Dedifferentiated amniotic fluid mesenchymal stem cell (primary cell): Measurements from ENCODE around the gene GID4.
A peak's percentile ranks its signal among the peaks of the same experiment; 100 is the strongest.
"Not testable (repeated sequence)": the region's sequence is repeated elsewhere in the genome, so short reads cannot be mapped to it uniquely, and the experiment has no call there.

Source experiments
- DNase-seq: peaks from one replicate; pipeline ENCODE4 v3.0.0-alpha.2; 2016; ENCODE audit errors: extremely low spot score

GID4 gene

DNA sequence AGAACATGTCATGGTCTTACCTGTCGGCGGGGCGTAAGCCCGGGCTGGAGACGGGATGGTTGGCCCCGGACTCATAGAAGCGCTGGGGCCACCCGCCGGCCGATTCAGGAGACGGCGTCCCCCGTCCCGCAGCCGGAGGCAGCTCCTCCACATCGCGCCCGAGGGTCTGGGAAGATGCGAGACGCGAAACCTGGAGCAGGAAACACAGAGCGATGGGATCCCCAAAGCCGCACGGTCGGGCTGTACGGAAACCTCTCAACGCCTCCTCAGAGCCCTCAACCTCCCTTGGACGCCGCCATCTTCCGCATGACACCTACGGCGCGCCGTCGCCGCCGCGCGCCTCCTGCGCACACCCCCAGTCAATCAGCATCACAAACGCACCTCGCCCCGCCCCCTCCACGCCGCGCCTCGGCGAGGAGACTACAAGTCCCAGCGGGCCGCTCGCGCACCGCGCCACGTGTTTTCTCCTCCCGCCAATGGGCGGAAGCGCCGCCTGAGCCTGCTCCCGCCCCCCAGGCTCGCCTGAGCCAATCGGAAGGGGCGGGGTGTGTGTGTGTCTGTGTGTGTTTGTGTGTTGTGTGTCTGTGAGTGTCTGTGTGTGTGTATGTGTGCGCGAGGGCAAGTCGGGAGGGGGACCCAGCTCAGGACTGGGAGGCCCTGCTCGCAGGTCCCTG lies at the start of gene GID4, which contains the start of gene ATPAF2:
TSS of gene GID4 (plus strand) at position 548 of the 674 bp plus-strand sequence. CDS start at position 605, 57 bp downstream.
TSS of gene ATPAF2 (minus strand) at position 308 of the 674 bp plus-strand sequence. CDS start at position 153, 155 bp downstream.
- peak; percentile 97 for DNase-seq

DNA sequence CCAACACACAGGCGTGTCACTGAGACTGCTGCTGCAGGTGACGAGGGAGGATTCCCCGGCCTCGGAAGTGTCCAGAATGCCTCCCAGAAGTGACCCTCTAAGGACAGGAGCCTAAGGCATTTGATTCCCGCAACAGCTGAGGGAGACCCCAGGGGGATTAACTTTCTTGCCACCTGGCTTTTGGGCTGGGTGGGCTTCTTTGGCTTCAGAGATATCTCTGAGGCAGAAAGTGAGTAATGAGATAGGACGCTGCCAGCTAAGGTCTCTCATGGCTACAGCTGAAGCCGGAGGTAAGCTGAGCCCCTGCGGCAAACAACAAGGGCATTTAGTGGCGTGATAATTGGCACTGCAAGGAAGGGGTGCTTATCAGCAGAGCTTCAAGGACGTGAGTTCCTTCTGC lies 49.6 kb upstream of the GID4 start:
- no peak for DNase-seq

DNA sequence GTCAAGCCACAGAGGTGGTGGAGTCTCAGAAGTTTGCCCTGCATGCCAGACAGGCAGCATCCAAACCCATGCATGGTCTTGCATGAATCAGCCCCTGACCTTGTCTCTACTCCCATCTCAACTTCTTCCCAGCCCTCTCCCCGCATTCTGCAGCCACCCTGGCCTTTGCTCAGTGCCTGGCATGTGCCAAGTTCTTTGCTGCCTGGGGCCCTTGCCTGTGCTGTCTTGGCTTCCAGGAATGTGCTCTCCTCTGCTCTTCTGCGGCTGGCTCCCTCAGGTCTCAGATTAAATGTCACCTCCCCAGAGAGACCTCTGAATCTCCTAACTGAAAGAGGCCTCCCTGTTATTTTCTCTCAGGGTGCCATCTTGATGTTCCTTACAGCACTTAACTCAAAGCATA lies 48.9 kb upstream of the GID4 start:
- no peak for DNase-seq

DNA sequence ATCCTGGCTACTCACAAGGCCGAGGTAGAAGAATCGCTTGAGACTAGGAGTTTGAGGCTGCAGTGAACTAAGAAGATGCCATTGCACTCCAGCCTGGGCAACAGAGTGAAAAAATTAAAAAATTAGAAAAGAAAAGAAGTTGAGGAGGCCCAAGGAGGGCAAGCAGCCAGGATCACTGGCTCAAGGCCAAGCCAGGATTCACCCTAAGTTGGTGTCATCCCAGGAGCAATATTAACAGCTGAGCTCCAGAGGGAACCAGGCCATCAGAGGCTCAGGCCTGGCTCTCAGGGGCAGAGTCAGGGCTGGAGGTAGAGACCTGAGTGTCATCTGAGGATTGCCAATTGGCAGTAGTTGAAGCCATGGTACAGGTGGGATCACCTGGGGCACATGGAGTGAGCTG lies 45.8 kb upstream of the GID4 start:
- DNase-seq, result no peak

DNA sequence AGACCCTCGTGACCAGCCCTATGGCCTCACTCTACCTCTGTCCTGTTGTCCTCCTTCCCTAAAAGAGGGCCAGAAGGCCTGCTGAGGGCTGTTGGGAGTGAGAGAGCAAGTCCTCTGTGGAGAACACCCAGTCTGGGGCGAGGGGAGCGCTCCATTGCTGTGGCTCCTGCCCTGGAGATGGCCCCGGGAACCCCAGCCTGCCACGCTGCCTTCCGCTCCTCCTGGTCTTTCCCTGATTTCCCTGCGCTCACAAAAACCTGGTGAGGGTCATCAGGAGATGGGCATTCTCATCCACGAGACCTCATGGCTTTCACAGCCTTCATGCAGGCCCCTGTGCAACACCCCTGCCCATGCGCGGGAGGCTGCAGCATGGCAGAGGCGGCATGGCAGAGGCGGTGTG lies 45.4 kb upstream of the GID4 start:
- DNase-seq, result no peak

DNA sequence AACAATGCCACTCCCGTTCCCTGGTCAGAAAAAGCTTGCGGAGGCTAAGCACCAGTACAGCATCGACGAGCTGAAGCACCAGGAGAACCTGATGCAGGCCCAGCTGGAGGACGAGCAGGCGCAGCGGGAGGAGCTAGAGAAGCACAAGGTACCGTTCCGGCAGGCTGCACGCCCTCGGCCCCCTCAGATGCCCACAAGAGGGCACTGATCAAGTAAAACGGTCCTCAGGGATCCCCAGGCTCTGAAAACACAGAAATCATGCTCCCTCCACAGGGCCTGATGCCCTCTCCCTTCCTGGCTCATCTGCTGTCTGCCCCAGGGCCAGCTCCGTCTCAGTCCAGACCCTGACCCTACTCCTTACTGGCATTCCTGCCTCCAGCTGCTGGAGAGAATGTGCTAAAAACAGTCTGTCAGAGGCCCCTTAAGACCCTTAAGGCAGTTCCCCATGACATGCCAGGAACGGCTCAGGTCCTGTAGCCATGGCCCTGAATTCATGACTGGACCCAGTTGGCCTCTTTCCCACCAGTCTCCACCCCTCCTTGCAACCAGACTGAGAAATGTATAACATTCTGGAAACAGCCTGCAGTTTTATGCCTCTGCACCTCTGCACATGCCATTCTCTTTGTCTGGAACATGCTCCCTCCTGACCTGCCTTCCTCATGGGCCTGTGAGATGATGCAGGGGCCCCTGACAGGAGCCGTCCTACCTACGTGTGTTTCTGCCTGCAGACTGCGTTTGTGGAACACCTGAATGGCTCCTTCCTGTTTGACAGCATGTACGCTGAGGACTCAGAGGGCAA lies 44.7 kb upstream of the GID4 start:
- DNase-seq, result peak; percentile 18

DNA sequence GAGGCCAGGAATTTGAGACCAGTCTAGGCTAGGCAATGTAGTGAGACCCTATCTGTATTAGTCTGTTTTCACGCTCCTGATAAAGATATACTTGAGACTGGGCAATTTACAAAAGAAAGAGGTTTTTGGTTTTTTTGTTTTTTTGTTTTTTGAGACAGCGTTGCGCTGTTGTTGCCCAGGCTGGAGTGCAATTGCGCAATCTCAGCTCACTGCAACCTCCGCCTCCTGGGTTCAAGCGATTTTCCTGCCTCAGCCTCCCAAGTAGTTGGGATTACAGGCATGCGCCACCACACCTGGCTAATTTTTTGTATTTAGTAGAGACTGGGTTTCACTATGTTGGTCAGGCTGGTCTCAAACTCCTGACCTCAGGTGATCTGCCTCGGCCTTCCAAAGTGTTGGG lies 43.3 kb upstream of the GID4 start:
- DNase-seq, result not testable (repeated sequence)

DNA sequence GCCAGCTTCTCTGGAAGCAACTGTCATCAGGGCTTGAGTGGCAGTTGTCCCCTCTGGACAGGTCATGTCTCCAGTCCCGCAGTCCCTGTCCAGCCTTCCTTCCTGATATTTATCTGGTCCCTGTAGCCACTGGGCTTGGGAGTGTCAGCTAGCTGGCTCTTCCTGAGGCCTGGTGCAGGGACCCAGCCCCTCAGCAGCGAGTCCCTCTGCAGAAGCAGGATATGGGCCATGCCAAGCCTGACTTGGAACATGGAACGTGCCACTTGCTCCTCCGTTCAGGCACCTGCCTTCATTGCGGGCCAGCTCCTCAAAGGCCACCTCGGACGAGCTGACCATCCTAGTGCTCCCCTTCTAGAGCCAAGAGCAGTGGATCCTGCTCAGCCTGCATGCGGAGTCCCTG lies 40.3 kb upstream of the GID4 start:
- no peak for DNase-seq

DNA sequence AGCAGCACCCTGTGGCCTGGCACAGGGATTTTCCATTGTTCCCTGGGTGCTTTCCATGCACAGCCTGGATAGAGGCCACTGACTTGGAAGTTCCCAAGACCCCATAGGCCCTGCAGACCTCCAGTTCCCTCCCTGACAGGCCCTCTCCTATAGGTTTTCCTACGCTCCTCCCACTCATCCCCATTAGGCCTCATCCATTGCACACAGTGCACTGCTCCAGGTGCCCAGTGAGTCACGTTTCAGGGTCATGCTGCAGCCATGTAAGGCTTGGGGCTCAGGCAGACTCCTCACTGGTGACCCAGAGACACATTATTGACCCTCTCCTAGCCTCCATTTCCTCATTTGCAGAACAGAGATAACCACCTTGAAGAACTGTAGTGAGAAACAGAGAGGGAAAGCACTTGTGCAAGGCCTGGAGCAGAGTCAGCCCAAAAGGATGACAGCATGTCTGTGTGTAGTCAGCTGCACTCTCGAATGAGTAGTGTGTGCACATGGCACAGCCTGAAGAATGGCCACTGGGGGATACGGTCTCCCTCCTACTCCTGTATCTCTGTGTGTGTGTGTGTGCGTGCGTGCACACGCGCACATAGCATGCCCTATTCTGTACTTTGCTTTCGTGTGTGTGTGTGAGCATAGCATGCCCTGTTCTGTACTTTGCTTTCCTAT lies 39.7 kb upstream of the GID4 start:
- no peak for DNase-seq

DNA sequence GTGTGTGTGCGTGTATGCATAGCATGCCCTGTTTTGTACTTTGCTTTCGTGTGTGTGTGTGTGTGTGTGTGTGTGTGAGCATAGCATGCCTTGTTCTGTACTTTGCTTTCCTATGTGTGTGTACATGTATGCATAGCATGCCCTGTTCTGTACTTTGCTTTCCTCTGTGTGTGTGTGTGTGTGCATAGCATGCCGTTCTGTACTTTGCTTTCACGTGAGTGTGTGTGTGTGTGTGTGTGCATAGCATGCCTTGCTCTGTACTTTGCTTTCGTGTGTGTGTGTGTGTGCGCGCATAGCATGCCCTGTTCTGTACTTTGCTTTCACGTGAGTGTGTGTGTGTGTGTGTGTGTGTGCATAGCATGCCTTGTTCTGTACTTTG lies 39.2 kb upstream of the GID4 start:
- DNase-seq, result no peak

DNA sequence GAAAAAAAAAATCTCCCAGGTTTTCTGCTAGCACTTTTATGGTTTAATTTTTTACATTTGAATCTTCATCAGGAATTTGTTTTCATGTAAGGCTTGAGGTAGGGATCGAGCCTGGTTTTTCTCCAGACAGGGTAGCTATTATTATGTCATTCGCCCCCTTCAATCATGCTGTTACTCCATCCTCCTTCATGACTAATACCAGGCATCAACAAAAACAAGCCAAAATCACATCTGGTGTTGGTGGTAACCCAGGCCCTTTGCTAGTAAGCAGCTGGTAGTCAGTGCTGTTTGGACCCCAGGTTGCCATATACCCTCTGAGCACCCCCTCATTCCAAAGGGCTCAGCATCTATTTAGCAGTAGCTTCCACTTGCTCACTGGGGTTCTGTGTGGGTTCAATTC lies 37.0 kb upstream of the GID4 start:
- no peak for DNase-seq

DNA sequence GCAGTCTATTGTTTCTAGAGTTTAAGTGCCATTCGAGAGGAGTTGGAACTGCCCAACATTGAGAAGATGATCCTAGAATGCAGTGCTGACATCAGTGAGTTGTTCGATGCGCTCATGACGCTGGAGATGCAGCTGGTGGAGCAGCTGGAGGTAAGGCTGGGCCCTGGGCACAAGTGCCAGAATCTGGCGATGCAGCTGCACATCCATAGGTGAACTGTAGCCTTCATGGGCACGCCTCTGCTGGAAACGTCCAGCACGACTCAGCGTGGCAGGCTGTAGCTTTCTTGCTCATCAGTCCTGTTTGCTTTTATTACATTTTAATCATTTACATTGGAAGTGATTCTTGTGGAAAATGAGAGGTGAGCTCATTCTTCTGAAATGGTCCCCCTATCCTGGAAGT lies 34.9 kb upstream of the GID4 start:
- DNase-seq, result no peak

DNA sequence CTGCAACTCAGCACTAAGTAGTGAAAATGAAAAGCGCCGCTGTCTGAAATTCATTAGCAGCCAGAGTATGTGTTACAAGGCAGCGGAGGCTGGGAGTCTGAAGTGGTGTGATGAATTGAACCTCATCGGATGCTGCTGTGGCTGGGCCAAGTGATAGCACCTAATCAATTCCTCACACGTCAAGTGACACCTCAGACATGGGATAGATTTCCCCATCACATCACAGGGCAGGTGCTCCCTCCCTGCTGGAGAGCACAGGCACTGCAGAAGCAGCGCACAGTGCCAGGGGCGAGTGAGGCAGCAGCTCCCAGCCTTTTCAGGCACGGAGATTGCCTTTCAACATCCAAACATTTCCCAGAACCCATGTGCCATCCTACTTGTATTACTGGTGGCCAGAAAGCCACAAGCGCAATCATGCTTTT lies 34.3 kb upstream of the GID4 start:
- no peak for DNase-seq

DNA sequence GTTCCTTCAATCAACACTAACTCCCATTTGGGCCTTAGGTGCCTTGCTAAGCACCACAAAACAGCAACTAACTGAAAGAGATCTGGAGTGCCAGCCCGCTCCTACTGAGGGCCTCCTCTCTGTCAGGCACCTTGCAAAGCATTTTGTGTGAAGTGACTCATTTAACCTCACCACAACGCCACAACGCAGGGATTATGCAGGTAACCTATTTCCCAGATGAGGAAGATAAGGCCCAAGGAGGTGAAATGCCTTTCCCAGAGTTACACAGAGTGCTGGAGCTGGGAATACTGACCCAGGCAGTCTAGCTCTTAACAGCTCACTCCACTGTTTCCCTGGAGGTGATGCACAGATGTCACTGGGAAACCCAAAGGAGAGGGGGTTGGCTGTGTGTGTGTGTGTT lies 33.7 kb upstream of the GID4 start:
- DNase-seq, result no peak

DNA sequence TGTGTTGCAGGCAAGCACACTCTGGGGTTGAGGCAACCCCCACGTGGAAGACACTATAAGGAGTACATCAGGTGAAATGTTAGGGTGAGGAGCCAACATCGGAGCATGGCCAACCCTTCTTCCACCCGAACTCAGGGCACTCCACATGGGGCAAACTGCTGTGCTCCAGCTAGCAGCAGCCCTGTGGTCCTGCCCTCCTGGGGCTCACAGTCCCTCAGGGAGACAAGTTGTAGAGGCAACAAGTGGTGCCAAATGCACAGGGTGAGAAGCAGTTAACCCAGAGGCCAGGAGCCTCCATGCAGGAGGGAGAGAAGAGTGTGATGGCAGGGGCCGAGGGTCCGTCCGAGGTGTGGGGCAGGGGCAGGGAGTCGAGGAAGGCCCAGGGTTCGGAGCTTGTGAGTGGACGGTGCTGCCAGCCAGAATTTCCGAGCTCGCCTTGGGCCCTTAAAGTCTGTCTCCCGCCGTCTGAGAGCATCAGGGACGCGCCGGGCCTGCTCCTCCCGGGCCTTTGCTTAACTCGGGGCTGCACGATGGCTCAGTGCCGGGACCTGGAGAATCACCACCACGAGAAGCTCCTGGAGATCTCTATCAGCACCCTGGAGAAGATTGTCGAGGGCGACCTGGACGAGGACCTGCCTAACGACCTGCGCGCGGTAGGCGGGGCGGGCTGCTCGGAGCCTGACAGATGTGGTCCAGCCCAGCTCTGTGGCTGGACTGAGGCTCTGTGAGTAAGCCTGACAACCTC lies 32.5 kb upstream of the GID4 start:
- DNase-seq, result no peak

DNA sequence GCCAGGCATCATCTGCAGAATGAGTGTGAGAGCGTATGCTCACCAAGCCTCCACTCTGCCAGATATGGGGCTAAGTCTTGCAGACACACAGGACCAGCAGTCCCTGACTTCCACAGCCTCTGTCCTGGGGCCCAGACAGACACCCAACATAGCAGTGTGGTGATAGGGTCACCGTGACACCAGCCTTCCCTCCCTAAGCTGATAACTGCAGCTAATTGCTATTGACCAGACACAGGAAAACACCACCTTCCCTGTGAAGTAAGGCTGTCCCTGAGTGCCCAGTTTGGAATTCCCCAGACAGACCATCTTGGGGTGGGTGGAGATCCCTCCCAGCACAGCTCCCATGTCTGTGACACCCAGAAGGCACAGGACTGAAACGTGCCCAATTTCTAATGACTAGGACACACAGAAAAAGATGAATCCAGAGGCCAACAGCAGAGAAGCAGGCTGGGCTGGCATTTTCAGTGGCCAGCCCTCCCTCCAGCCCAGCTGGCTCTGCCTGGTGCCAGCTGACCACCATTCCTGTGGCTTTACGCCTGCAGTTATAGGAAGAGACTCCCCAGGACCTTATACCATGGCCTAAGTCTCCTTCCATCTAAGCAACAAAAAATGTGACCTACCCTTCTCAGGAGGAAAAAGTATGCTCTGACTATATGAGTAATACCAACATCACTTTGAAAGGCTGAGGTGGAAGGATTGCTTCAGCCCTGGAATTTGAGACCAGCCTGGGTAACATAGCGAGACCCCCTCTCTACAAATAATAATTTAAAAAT lies 30.5 kb upstream of the GID4 start:
- peak; percentile 22 for DNase-seq

DNA sequence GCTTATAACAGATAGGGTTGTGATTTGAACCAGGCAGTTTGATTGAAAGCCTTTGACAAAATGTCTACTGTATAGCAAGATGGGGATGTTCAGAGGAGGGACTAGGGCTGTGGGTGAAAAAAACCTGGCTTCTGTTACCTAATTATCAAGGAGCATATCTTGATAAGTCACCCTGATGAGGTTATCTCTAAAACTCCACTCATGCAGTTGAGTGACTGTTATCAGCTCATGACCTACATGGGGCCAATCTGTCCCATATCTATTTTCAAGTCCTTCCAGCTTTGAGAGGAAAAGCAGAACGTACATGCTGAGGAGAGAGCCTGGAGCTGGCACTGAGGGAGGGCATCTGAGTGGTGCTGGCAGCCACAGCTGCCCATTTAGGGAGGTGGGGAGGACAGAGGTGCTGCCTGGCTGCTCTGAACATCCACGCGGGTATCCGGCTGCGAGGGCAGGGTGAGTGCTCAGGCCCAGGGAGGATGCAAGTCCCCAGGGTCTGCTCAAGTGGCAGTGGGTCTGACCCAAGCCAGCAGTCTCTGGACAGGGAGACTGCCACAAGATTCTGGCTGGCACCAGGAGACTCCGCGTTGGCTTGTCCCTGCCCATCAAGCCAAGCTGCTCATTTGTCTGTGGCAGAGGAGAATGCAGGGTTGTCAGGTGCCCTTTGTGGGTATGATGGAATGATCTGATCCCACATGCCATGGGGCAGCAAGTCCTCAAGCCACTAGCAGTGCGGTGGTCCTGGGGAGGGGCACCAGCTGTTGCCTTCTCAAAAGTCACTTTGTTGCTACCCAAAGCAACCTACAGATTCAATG lies 29.4 kb upstream of the GID4 start:
- no peak for DNase-seq

DNA sequence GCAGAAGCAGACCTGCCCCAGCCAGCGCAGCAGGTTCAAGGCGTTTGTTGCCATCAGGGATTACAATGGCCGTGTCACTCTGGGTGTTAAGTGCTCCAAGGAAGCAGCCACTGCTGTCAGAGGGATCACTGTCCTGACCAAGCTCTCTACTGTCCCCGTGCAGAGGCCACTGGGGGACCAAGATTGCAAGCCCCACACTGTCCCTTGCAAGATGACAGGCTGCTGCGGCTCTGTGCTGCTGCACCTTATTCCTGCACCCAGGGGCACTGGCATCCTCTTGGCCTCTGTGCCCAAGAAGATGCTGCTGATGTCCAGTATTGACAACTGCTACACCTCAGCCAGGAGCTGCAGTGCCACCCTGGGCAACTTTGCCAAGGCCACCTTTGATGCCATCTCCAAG lies 27.9 kb upstream of the GID4 start:
- DNase-seq, result no peak

DNA sequence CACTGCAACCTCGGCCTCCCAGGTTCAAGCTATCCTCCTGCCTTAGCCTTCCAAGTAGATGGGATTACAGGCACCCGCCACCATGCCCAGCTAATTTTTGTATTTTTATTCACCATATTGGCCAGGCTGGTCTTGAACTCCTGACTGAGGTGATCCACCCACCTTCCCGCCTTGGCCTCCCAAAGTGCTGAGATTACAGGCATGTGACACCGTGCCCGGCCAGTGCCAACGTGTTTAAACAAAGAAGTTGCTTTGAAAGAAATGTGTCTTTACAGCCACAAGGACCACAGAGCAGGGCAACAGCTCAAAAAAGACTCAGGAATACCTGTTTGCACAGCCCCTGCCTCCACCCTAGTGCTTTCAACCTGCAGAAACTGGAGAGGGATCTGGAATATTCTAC lies 25.2 kb upstream of the GID4 start:
- no peak for DNase-seq

DNA sequence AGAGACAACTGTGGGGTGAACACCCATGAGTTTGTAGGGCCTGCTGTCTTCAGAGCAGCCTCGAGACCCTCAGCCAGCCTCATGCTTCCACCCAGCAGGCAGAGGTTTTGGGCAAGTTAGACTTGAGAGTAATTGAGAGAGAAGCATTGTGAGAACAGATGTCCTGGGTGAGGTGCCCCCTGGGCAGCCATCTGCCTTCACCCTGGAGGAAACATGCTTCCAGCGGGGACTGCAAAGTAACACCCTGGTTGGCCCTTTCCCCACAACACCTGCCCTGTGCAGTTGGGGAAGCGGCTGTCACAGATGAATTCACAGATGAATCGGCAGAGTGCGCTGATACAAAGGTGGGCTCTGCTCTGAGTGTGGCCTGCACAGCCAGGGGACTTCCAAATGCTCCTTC lies 23.6 kb upstream of the GID4 start:
- no peak for DNase-seq
